ENCODE results near the gene SETD7.
"Not testable (repeated sequence)": the region's sequence is repeated elsewhere in the genome, so short reads cannot be mapped to it uniquely, and the experiment has no call there.

Gene SETD7

DNA sequence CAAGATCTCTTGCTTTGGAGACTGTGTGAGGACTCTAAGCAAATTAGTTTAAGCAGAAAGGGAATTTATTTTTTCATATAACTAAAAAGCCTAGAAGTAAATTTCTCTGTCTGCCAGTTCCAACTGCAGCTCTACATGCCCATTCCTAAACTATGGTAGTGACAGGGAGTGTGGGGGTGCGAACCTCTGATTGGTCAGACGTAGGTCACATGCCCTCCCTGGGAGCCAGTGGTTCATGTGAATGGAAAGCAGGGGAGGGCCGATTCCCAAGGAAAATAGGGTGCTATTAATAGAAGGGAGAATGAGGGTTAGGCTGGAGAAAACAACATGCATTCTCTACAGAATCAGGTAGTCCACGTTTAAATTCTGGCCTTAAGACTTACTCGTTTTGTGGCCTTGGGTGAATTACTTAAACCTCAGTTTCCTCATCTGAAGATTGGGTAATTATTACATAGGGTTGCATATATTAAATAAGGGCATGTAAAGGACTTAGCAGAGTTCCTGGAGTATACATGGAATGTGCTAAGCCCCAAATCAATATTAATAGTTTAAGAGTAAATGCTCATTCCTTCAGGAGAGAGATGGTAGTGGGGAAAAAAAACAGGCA lies 94.9 kb downstream of the SETD7 start:
- no peak for DNase-seq

GRCh38 chr4:139460565-139460964 lies 95.5 kb downstream of the SETD7 start:
- no peak for DNase-seq

- no peak for DNase-seq
Measured at GRCh38 chr4:139458999-139459398, 97.0 kb downstream of the SETD7 start.

DNA sequence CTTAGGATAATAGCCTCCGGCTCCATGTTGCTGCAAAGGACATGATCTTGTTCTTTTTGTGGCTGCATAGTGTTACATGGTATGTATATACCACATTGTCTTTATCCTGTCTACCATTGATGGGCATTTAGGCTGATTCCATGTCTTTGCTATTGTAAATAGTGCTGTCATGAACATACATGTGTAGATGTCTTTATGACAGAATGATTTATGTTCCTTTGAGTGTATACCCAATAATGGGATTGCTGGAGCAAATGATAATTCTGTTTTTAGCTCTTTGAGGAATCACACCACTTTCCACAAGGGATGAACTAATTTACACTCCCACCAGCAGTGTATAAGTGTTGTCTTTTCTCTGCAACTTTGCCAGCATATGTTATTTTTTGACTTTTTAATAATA lies 97.5 kb downstream of the SETD7 start:
- DNase-seq = no peak

DNA sequence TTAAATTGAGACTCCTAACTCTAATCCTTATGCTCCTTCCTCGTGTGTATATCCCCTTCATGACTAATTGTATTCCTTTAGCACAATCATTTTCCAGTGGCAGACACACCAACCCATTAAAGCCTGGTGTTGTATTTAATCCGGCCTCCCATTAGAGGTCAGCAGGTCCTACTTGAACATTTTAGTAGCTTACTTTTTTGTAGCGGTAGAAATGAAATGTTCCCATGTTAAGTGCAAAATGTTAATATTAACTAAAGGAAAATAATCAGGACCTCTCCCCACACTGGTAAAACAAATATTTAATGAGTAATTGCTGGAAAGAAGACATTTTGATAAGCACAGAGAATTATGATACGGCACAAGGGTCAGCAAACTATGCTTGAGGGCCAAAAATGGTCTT lies 98.7 kb downstream of the SETD7 start:
- no peak for DNase-seq

GRCh38 chr4:139455126-139455538 lies 100.9 kb downstream of the SETD7 start:
- DNase-seq = no peak

DNA sequence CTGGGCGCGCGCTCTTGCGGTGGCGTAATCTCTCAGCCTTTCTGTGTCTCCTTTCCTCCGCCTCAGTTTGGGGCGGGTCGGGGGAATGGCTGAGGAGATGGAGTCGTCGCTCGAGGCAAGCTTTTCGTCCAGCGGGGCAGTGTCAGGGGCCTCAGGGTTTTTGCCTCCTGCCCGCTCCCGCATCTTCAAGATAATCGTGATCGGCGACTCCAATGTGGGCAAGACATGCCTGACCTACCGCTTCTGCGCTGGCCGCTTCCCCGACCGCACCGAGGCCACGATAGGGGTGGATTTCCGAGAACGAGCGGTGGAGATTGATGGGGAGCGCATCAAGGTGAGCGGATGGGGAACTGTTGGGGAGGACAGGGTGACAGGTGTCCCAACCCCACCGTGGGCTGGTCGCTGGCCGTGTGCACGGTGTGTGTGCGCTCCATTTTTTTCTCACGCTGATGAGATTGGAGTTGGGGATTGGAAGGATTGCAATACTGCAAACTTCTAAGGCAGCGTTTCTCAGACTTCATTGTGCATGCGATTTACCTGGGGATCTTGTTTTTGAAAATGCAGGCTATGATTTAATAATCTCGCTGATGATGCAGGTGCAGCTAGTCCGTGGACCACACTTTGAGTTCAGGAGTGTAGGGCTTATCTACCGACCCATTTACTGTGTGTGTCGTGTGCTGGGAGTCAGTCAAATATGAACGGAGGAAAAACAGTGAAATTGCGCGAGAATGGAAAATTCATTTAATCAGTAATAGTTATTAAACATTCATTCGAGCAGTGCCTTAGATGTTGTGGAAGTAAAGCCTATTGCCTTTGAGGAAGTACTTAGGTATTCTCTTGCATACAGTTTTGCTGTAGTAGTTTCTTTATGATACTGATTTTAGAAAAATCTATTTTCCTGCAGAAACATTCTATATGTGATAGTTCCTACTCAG lies 101.6 kb downstream of the SETD7 start, which contains the start of gene RAB33B:
Gene RAB33B, plus strand, starts transcription at position 11 of the 935 bp plus-strand sequence. Its CDS starts 75 bp downstream, at position 86.
- no peak for DNase-seq

DNA sequence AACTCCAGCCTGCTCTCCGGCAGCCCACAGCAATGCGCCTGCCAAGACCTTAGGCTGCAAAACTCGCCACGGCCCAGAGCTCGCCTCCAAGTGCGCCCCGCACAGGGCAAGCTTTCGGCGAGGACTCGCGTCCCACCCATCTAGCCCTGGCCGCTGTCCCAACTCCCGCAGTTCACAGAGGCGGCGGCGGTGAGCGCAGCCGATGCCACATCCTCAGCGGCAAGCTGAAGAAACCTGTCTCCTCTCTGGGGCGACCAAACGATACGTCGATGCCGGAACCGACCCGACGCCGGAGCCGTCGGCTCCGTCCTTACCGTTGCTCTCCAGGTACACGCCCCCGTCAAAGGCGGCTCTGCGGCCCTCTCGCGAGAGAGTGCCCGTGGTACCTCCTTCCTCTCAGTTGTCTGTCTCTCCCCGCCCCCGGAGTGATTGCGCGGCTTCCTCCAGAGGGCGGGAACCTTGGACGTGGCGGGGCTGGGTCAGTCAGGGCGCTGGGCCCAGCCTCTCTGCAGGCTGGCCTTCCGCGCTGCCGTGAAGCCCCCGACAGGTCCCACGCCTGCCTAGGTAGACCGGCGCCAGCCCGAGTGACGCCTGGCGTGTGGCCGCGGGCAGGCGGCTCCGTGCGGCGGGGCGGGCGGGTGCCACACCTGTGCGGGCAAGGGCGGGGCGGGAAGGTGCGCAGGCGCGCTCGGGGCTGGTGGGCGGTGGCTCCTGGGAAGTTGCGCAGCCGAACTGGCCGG lies 102.5 kb downstream of the SETD7 start:
- peak; percentile 98 for DNase-seq

- DNase-seq = no peak
Measured at GRCh38 chr4:139453041-139453370, 103.0 kb downstream of the SETD7 start.

DNA sequence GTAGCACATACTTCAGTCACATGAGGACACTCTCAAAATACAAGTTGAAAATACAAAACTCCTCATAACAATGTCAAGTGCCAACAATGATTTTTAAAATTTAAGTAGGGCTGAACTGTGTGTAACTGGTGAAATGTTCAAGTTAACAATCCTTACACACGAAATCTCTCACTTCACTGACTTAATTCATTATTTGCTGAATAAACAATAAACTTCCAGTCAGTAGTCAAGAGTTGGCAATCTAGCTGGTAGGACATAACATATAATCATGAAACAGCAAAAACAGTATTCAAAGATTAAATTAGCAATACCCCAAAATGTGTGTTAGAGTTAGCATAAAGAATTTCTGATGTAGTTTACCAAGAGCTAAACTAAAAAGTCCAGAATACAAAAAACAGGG lies 104.0 kb downstream of the SETD7 start:
- no peak for DNase-seq

DNA sequence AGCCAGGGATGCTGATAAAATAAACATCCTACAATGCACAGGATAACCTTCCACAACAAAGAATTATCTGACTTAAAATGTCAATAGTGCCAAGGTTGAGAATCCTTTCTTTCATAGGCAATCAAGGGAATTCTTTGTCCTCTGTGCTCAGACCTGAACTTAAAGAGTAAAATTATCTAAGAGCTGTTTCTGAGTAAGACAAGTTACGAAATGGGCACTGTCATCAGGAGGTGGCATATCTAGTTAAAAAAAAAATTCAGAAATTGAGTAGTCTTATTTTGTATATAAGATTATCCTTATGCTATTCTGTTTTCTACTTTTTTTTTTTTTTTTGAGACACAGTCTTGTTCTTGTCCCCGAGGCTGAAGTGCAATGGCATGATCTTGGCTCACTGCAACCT lies 105.4 kb downstream of the SETD7 start:
- no peak for DNase-seq

DNA sequence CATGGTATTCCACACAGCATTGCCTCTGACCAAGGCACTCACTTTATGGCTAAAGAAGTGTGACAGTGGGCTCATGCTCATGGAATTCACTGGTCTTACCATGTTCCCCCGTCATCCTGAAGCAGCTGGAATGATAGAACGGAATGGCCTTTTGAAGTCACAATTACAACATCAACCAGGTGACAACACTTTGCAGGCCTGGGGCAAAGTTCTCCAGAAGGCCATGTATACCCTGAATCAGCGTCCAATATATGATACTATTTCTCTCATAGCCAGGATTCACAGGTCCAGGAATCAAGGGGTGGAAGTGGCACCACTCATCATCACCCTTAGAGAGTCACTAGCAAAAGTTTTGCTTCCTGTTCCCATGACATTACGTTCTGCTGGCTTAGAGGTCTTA lies 108.9 kb downstream of the SETD7 start:
- DNase-seq = not testable (repeated sequence)
